K562 (cell line): Measurements from ENCODE around the gene C4A. TPM values are rescaled to one million over a fixed set of nuclear protein-coding genes. Genes with fewer than 3 reads are reported as not detected.

Experiments used
- ATAC-seq: fragments of 200-7000 bp; cut with Tn5 transposase; 3 replicates; pipeline ENCODE4 v1.9.1; 2020; ENCODE audit warnings: moderate library complexity
- BruUV-seq: library from RNA; stranded (reverse); fragments of 400-500 nt; replicated peaks from 2 replicates; lab custom pipeline; 2021; lab: Mats Ljungman, UMichigan
- CTCF ChIA-PET: fragments of 300-600 bp; formaldehyde crosslinking; extraction: SDS; loops from one replicate; lab custom pipeline; 2021; ENCODE audit warnings: low intra/inter-chr PET ratio; lab: Yijun Ruan, JAX
- POLR2A ChIA-PET: fragments of 300-600, 350-650 bp; sonication (Branson Sonifier 250); formaldehyde crosslinking; extraction: SDS; loops from one replicate; lab custom pipeline; 2021; ENCODE audit warnings: antibody characterized with exemption, inconsistent platforms; lab: Yijun Ruan, JAX
- DNase-seq, 4 experiments: peaks; one replicate each; pipeline versions ENCODE4 v3.0.0 to v3.0.0-alpha.2; 2011 to 2018; ENCODE audit warnings: low spot score in 3 of 4, mixed read lengths in 3 of 4; ENCODE audit errors: extremely low read depth in 1 of 4
- FAIRE-seq: peaks from 2 replicates; lab custom pipeline; 2011; peaks lifted over from hg19 to GRCh38; lab: Jason Lieb, UNC
- H2AFZ ChIP-seq: 2 replicates; pipeline ENCODE4 v1.6.0; 2011; ENCODE audit warnings: low read depth, low read length, control low read depth, inconsistent platforms
- H3K27ac ChIP-seq: fragments of 200-600 bp; 3 replicates; pipeline ENCODE4 v1.8.0; 2011; ENCODE audit warnings: low read depth, mild to moderate bottlenecking, control low read depth, inconsistent platforms, low read length, moderate library complexity, mixed read lengths; ENCODE audit errors: extremely low read depth
- H3K27me3 ChIP-seq, 2 experiments: fragments of 300-600 bp in 1 of 2; 2 replicates in 1 of 2; 3 replicates in 1 of 2; pipeline versions ENCODE4 v1.6.0 to v1.8.0; 2011; ENCODE audit warnings: inconsistent platforms in 2 of 2, low read length in 2 of 2, mild to moderate bottlenecking in 1 of 2, mixed read lengths in 1 of 2, moderate library complexity in 1 of 2; ENCODE audit not compliant: control insufficient read depth in 2 of 2, insufficient read depth in 2 of 2
- H3K36me3 ChIP-seq: fragments of 300-600 bp; 3 replicates; pipeline ENCODE4 v1.8.0; 2011; ENCODE audit warnings: mild to moderate bottlenecking, low read length, inconsistent platforms; ENCODE audit not compliant: control insufficient read depth, insufficient read depth
- H3K4me1 ChIP-seq, 2 experiments: fragments of 200-600 bp in 1 of 2; replicated peaks in 1 of 2; 2 replicates in 1 of 2; 3 replicates in 1 of 2; pipeline versions ENCODE4 v1.5.1 to v1.8.0; 2011; ENCODE audit warnings: inconsistent platforms in 2 of 2, low read length in 2 of 2, mild to moderate bottlenecking in 1 of 2, mixed read lengths in 1 of 2, moderate library complexity in 1 of 2; ENCODE audit not compliant: control insufficient read depth in 2 of 2, insufficient read depth in 2 of 2
- H3K4me2 ChIP-seq: 2 replicates; pipeline ENCODE4 v1.6.1; 2011; ENCODE audit warnings: low read length, control low read depth, inconsistent platforms, mixed read lengths; ENCODE audit not compliant: insufficient read depth
- H3K4me3 ChIP-seq: fragments of 200-600 bp; sonication (generic), shearing (Covaris generic); 2 replicates; pipeline ENCODE4 v1.5.1; 2016; ENCODE audit warnings: control low read depth, inconsistent platforms
- H3K79me2 ChIP-seq: fragments of 200-600 bp; 3 replicates; pipeline ENCODE4 v1.8.0; 2011; ENCODE audit warnings: low read length, inconsistent platforms; ENCODE audit not compliant: control insufficient read depth, insufficient read depth
- H3K9ac ChIP-seq, 2 experiments: 2 replicates each; pipeline versions ENCODE4 v1.6.0 to v1.6.1; 2011; ENCODE audit warnings: low read depth in 2 of 2, low read length in 2 of 2, control low read depth in 1 of 2, inconsistent platforms in 1 of 2, mild to moderate bottlenecking in 1 of 2, mixed read lengths in 1 of 2; ENCODE audit not compliant: insufficient read depth in 1 of 2
- H3K9me1 ChIP-seq: one replicate; pipeline ENCODE4 v1.6.0; 2011; ENCODE audit warnings: inconsistent platforms, mild to moderate bottlenecking, low read length, moderate library complexity; ENCODE audit not compliant: control insufficient read depth, insufficient read depth
- H3K9me3 ChIP-seq: replicated peaks from 2 replicates; pipeline ENCODE4 v1.5.1; 2011; ENCODE audit warnings: low read depth, low read length, inconsistent platforms; ENCODE audit not compliant: control insufficient read depth, insufficient read depth
- H4K20me1 ChIP-seq: replicated peaks from 2 replicates; pipeline ENCODE4 v1.6.1; 2011; ENCODE audit warnings: low read length, inconsistent platforms, mixed read lengths; ENCODE audit not compliant: control insufficient read depth, insufficient read depth
- C11orf30 ChIP-seq: fragments of 450-650 bp; IDR thresholded peaks from 2 replicates; pipeline ENCODE4 v1.6.1; 2016; ENCODE audit warnings: low read depth, mild to moderate bottlenecking
- NR2C1 ChIP-seq, 2 experiments: fragments of 450-650 bp; IDR thresholded peaks; 2 replicates each; pipeline ENCODE4 v1.6.1; 2017; ENCODE audit warnings: mild to moderate bottlenecking in 2 of 2, antibody characterized with exemption in 1 of 2, inconsistent platforms in 1 of 2, missing compliant biosample characterization in 1 of 2, missing genetic modification characterization in 1 of 2
- NR2C2 ChIP-seq, 2 experiments: fragments of 200-800 bp in 1 of 2; sonication (Bioruptor generic) in 1 of 2; sonication (generic) in 1 of 2; formaldehyde crosslinking in 1 of 2; IDR thresholded peaks; 2 replicates each; pipeline versions ENCODE4 v1.6.1 to v1.8.0; 2016 to 2022; ENCODE audit warnings: mild to moderate bottlenecking in 1 of 2, missing compliant biosample characterization in 1 of 2, missing genetic modification characterization in 1 of 2, missing genetic modification reagents in 1 of 2
- PHB ChIP-seq: fragments of 250-450 bp; sonication (Bioruptor Pico); IDR thresholded peaks from 2 replicates; pipeline ENCODE4 v1.5.0; 2021
- RBFOX2 ChIP-seq: fragments of 200-400 bp; formaldehyde crosslinking; IDR thresholded peaks from 2 replicates; pipeline ENCODE4 v1.6.1; 2017; ENCODE audit warnings: low read depth, mild to moderate bottlenecking, low read length, moderate library complexity
- TRIM28 ChIP-seq: fragments of 450-650 bp; IDR thresholded peaks from 2 replicates; pipeline ENCODE4 v1.6.1; 2017
- WGBS: fragments of 100-300 bp; shearing (Covaris generic); methylation state at CpG from one replicate; pipeline ENCODE4 v1.1.6; 2016; ENCODE audit warnings: low coverage, mixed read lengths; ENCODE audit not compliant: insufficient coverage; ENCODE audit errors: missing lambda C conversion rate; 5-methylcytosine and 5-hydroxymethylcytosine counted together
- in situ Hi-C: fragments of 300-500 bp; cut with MboI; formaldehyde crosslinking; loops from 4 replicates; pipeline ENCODE4 v1.15.0; 2018; ENCODE audit warnings: inconsistent platforms, mixed read lengths
- intact Hi-C: fragments of 100-400 bp; cut with micrococcal nuclease; formaldehyde crosslinking; loops from 2 replicates; pipeline ENCODE4 v1.14.2; 2022
- polyA plus RNA-seq, 8 experiments: library from polyadenylated mRNA; depleted of rRNA in 4 of 8; stranded (reverse) in 5 of 8; unstranded in 3 of 8; fragments of >200 nt; fragmentation: Nextera tagmentation in 2 of 8; fragmentation: Illumina TruSeq in 1 of 8; extraction: Ambion mirVana in 2 of 8; extraction: Trizol in 1 of 8; gene quantifications; 2 replicates each; pipeline versions ENCODE4 v1.2.1 to v1.2.3, GENCODE V29; 2011 to 2014; ENCODE audit warnings: inconsistent platforms in 1 of 8, missing spikeins in 1 of 8
- total RNA-seq, 7 experiments: library from RNA; depleted of rRNA in 6 of 7; stranded (reverse); fragments of >200 nt in 6 of 7; fragmentation: Illumina TruSeq in 2 of 7; extraction: Trizol in 2 of 7; gene quantifications; 2 replicates each; pipeline versions ENCODE4 v1.2.1 to v1.2.3, GENCODE V29; 2011 to 2021; ENCODE audit warnings: low replicate concordance in 1 of 7

C4A gene
- total and polyA plus RNA-seq, 9 of the 15 experiments (the other 6 are each of a cell fraction or from before 2014, with no cell fraction given): 0.27 to 7.6 (median 5.0) TPM

DNA sequence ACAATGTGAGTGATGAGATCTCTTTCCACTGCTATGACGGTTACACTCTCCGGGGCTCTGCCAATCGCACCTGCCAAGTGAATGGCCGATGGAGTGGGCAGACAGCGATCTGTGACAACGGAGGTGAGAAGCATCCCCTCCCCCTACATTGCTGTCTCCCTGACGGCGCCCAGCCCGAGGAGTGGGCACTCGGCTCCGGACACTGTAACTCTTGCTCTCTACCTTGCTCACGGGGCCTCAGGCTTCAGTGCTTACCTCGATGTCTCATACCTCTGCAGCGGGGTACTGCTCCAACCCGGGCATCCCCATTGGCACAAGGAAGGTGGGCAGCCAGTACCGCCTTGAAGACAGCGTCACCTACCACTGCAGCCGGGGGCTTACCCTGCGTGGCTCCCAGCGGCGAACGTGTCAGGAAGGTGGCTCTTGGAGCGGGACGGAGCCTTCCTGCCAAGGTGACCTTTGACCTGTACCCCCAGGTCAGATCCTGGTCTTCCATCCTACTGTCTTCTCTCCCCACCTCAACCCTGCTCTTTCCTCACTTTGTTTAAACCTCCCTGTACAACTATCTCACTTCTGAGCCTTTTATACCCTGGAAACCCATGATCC lies 34.7 kb upstream of the C4A start:
- CTCF ChIA-PET: no interaction called here
- in situ Hi-C loops: no loop called here
- ATAC-seq (no peak), FAIRE-seq (no peak), DNase-seq (peak in 1 of 4 experiments; percentile 7)
- peaks cover 7% of the 10 kb centered on the region for H3K9me1 ChIP-seq
- H3K4me2 ChIP-seq: no peak overlapping the region
- no peaks in the 10 kb centered on the region for H4K20me1 ChIP-seq
- H3K36me3 ChIP-seq: peaks cover 14% of the 10 kb centered on the region
- POLR2A ChIA-PET: interaction anchor here (1.9 kb wide), 1 partner anchor 9 kb away, joined by 6 read pairs; no protein-coding TSS in a partner anchor
- H3K9me3 ChIP-seq: no peaks in the 10 kb centered on the region
- peaks cover 2 to 26% of the 10 kb centered on the region in 2 experiments; a peak in 3 of 5 replicates for H3K27me3 ChIP-seq
- H3K4me3 ChIP-seq: no peak overlapping the region
- H2AFZ ChIP-seq: no peak overlapping the region
- BruUV-seq: no TSS peak
- intact Hi-C loops: loop anchor here (5.0 kb wide), 1 partner anchor 45 kb away; the partner anchor contains the start of gene ZBTB12
- H3K79me2 ChIP-seq: no peaks in the 10 kb centered on the region
- WGBS: 73% methylated on average over 24 of the region's 24 CpGs
- no peak overlapping the region for H3K27ac ChIP-seq
- no peak overlapping the region for H3K9ac ChIP-seq
- peaks cover 16 to 24% of the 10 kb centered on the region in 2 experiments for H3K4me1 ChIP-seq
- TF ChIP-seq TRIM28: no peak
- TF ChIP-seq C11orf30: no peak
- peak; percentile 75; the same call in 1 of the 2 replicates for TF ChIP-seq NR2C2 (CRISPR knock-in tag; IDR thresholded peaks at IDR 0.05)
- TF ChIP-seq NR2C2 (tag; IDR thresholded peaks at IDR 0.05): no peak
- 0 out of 2 replicates have a peak, but pooled peaks have one; percentile 27 for TF ChIP-seq RBFOX2
- TF ChIP-seq PHB: no peak
- TF ChIP-seq NR2C1 (IDR thresholded peaks at IDR 0.05): peak; percentile 83
- peak; percentile 84 for TF ChIP-seq NR2C1 (tag; IDR thresholded peaks at IDR 0.05)
